Activated CD4-positive, alpha-beta memory T cell treated with anti-CD3 and anti-CD28 coated beads, Interleukin-2, amount 10 ng/mL, durations not matched to agents 7 days and 5 days (primary cell): ENCODE data around the gene SHISA6. TPM values are rescaled to one million over a fixed set of nuclear protein-coding genes. Genes with fewer than 3 reads are reported as not detected.

Experiments
- CTCF ChIA-PET: fragments of 350-600 bp; sonication (Branson Sonifier 250); formaldehyde crosslinking; loops from one replicate; lab custom pipeline; 2021; ENCODE audit warnings: antibody characterized with exemption, inconsistent platforms; lab: Charles Lee
- POLR2A ChIA-PET: fragments of 350-600 bp; sonication (Branson Sonifier 250); formaldehyde crosslinking; loops from one replicate; lab custom pipeline; 2021; ENCODE audit warnings: antibody characterized with exemption; lab: Charles Lee
- DNase-seq: peaks from one replicate; pipeline ENCODE4 v3.0.0-alpha.2; 2020
- H3K27ac Mint-ChIP-seq: one replicate; pipeline ENCODE4 v1.8.0; 2021; ENCODE audit warnings: mild to moderate bottlenecking, mixed read lengths
- H3K27me3 Mint-ChIP-seq: one replicate; pipeline ENCODE4 v1.8.0; 2021; ENCODE audit warnings: mixed read lengths
- H3K36me3 Mint-ChIP-seq: one replicate; pipeline ENCODE4 v1.8.0; 2021; ENCODE audit warnings: low read depth, mixed read lengths
- H3K4me1 Mint-ChIP-seq: one replicate; pipeline ENCODE4 v1.8.0; 2021; ENCODE audit warnings: mixed read lengths
- H3K4me3 Mint-ChIP-seq: one replicate; pipeline ENCODE4 v1.8.0; 2021; ENCODE audit warnings: mild to moderate bottlenecking, mixed read lengths
- H3K9me3 Mint-ChIP-seq: one replicate; pipeline ENCODE4 v1.8.0; 2021; ENCODE audit warnings: mixed read lengths
- total RNA-seq, 2 experiments: library from RNA; stranded (reverse); gene quantifications; one replicate each; pipeline ENCODE4 v1.2.3, GENCODE V29; 2021

The SHISA6 gene
- total RNA-seq, 2 experiments from 2014 or later: not detected

- POLR2A ChIA-PET: no interaction called here
- H3K27ac Mint-ChIP-seq: no peak overlapping the region
- no peaks in the 10 kb centered on the region for H3K4me1 Mint-ChIP-seq
Observed at GRCh38 chr17:11514565-11514964, 273.6 kb downstream of the SHISA6 start.

GRCh38 chr17:11514981-11515680 is 274.1 kb downstream of the SHISA6 start:
- no peaks in the 10 kb centered on the region for H3K9me3 Mint-ChIP-seq
- H3K27me3 Mint-ChIP-seq: no peaks in the 10 kb centered on the region
- H3K27ac Mint-ChIP-seq: no peak overlapping the region
- H3K36me3 Mint-ChIP-seq: no peaks in the 10 kb centered on the region
- ChIA-PET POLR2A (no interaction called here), CTCF (no interaction called here)
- DNase-seq: no peak
- no peaks in the 10 kb centered on the region for H3K4me1 Mint-ChIP-seq
- H3K4me3 Mint-ChIP-seq: no peak overlapping the region

More at GRCh38 chr17:11514565-11514964, 273.6 kb downstream of the SHISA6 start:
- CTCF ChIA-PET: no interaction called here
- no peaks in the 10 kb centered on the region for H3K36me3 Mint-ChIP-seq
- H3K9me3 Mint-ChIP-seq: no peaks in the 10 kb centered on the region
- DNase-seq: no peak
- no peaks in the 10 kb centered on the region for H3K27me3 Mint-ChIP-seq
- H3K4me3 Mint-ChIP-seq: no peak overlapping the region

GRCh38 chr17:11515901-11516300 is 274.9 kb downstream of the SHISA6 start:
- no peaks in the 10 kb centered on the region for H3K4me1 Mint-ChIP-seq
- no peak overlapping the region for H3K27ac Mint-ChIP-seq
- POLR2A ChIA-PET: no interaction called here
- H3K9me3 Mint-ChIP-seq: no peaks in the 10 kb centered on the region
- no peak overlapping the region for H3K4me3 Mint-ChIP-seq
- H3K27me3 Mint-ChIP-seq: no peaks in the 10 kb centered on the region
- CTCF ChIA-PET: no interaction called here
- no peak for DNase-seq
- no peaks in the 10 kb centered on the region for H3K36me3 Mint-ChIP-seq

- no peak overlapping the region for H3K27ac Mint-ChIP-seq
- CTCF ChIA-PET: no interaction called here
- H3K4me1 Mint-ChIP-seq: no peaks in the 10 kb centered on the region
- no peak for DNase-seq
- no peak overlapping the region for H3K4me3 Mint-ChIP-seq
- H3K27me3 Mint-ChIP-seq: no peaks in the 10 kb centered on the region
- no peaks in the 10 kb centered on the region for H3K36me3 Mint-ChIP-seq
- POLR2A ChIA-PET: no interaction called here
- peaks cover 23% of the 10 kb centered on the region for H3K9me3 Mint-ChIP-seq
Observed at GRCh38 chr17:11535231-11535630, 294.2 kb downstream of the SHISA6 start.

- H3K9me3 Mint-ChIP-seq: peaks cover 21% of the 10 kb centered on the region
- no peaks in the 10 kb centered on the region for H3K27me3 Mint-ChIP-seq
- no peaks in the 10 kb centered on the region for H3K36me3 Mint-ChIP-seq
- no peaks in the 10 kb centered on the region for H3K4me1 Mint-ChIP-seq
- H3K4me3 Mint-ChIP-seq: no peak overlapping the region
- POLR2A ChIA-PET: no interaction called here
- CTCF ChIA-PET: no interaction called here
- H3K27ac Mint-ChIP-seq: no peak overlapping the region
- no peak for DNase-seq
Observed at GRCh38 chr17:11538366-11538765, 297.4 kb downstream of the SHISA6 start.

GRCh38 chr17:11539637-11540036 is 298.6 kb downstream of the SHISA6 start:
- ChIA-PET CTCF (no interaction called here), POLR2A (no interaction called here)
- no peak overlapping the region for H3K4me3 Mint-ChIP-seq

GRCh38 chr17:11545002-11545401 is 304.0 kb downstream of the SHISA6 start:
- no peaks in the 10 kb centered on the region for H3K27me3 Mint-ChIP-seq
- ChIA-PET POLR2A (no interaction called here), CTCF (no interaction called here)
- no peak for DNase-seq
- peaks cover 8% of the 10 kb centered on the region for H3K9me3 Mint-ChIP-seq
- no peak overlapping the region for H3K27ac Mint-ChIP-seq
- no peaks in the 10 kb centered on the region for H3K36me3 Mint-ChIP-seq
- H3K4me1 Mint-ChIP-seq: no peaks in the 10 kb centered on the region
- H3K4me3 Mint-ChIP-seq: no peak overlapping the region

More at GRCh38 chr17:11539637-11540036, 298.6 kb downstream of the SHISA6 start:
- H3K36me3 Mint-ChIP-seq: no peaks in the 10 kb centered on the region
- H3K9me3 Mint-ChIP-seq: peaks cover 18% of the 10 kb centered on the region
- H3K27me3 Mint-ChIP-seq: no peaks in the 10 kb centered on the region
- DNase-seq: no peak
- H3K4me1 Mint-ChIP-seq: no peaks in the 10 kb centered on the region
- H3K27ac Mint-ChIP-seq: no peak overlapping the region

GRCh38 chr17:11545696-11546095 is 304.7 kb downstream of the SHISA6 start:
- DNase-seq: no peak
- H3K27me3 Mint-ChIP-seq: no peaks in the 10 kb centered on the region
- ChIA-PET CTCF (no interaction called here), POLR2A (no interaction called here)
- H3K27ac Mint-ChIP-seq: no peak overlapping the region
- peaks cover 7% of the 10 kb centered on the region for H3K9me3 Mint-ChIP-seq
- H3K4me1 Mint-ChIP-seq: no peaks in the 10 kb centered on the region
- H3K4me3 Mint-ChIP-seq: no peak overlapping the region
- no peaks in the 10 kb centered on the region for H3K36me3 Mint-ChIP-seq

GRCh38 chr17:11547853-11548252 is 306.8 kb downstream of the SHISA6 start:
- H3K4me1 Mint-ChIP-seq: no peaks in the 10 kb centered on the region
- no peak overlapping the region for H3K27ac Mint-ChIP-seq
- no peaks in the 10 kb centered on the region for H3K27me3 Mint-ChIP-seq
- ChIA-PET POLR2A (no interaction called here), CTCF (no interaction called here)
- no peaks in the 10 kb centered on the region for H3K36me3 Mint-ChIP-seq
- DNase-seq: no peak
- peaks cover 7% of the 10 kb centered on the region for H3K9me3 Mint-ChIP-seq
- H3K4me3 Mint-ChIP-seq: no peak overlapping the region

- DNase-seq: no peak
- peaks cover 7% of the 10 kb centered on the region for H3K9me3 Mint-ChIP-seq
- no peak overlapping the region for H3K27ac Mint-ChIP-seq
- H3K36me3 Mint-ChIP-seq: no peaks in the 10 kb centered on the region
- CTCF ChIA-PET: no interaction called here
- no peaks in the 10 kb centered on the region for H3K27me3 Mint-ChIP-seq
- H3K4me3 Mint-ChIP-seq: no peak overlapping the region
- no peaks in the 10 kb centered on the region for H3K4me1 Mint-ChIP-seq
- POLR2A ChIA-PET: no interaction called here
Observed at GRCh38 chr17:11548398-11548797, 307.4 kb downstream of the SHISA6 start.

GRCh38 chr17:11550431-11550830 is 309.4 kb downstream of the SHISA6 start:
- H3K27ac Mint-ChIP-seq: no peak overlapping the region
- ChIA-PET POLR2A (no interaction called here), CTCF (no interaction called here)
- H3K36me3 Mint-ChIP-seq: no peaks in the 10 kb centered on the region
- DNase-seq: no peak
- H3K27me3 Mint-ChIP-seq: no peaks in the 10 kb centered on the region
- peaks cover 5% of the 10 kb centered on the region for H3K9me3 Mint-ChIP-seq
- H3K4me3 Mint-ChIP-seq: no peak overlapping the region
- H3K4me1 Mint-ChIP-seq: no peaks in the 10 kb centered on the region

- ChIA-PET CTCF (no interaction called here), POLR2A (no interaction called here)
- no peaks in the 10 kb centered on the region for H3K36me3 Mint-ChIP-seq
- H3K9me3 Mint-ChIP-seq: peaks cover 9% of the 10 kb centered on the region
- no peak overlapping the region for H3K4me3 Mint-ChIP-seq
- H3K27ac Mint-ChIP-seq: no peak overlapping the region
- no peaks in the 10 kb centered on the region for H3K4me1 Mint-ChIP-seq
- DNase-seq: no peak
- H3K27me3 Mint-ChIP-seq: no peaks in the 10 kb centered on the region
Observed at GRCh38 chr17:11551442-11551841, 310.4 kb downstream of the SHISA6 start.

GRCh38 chr17:11553135-11553534 is 312.1 kb downstream of the SHISA6 start:
- POLR2A ChIA-PET: no interaction called here
- Mint-ChIP-seq H3K27ac (no peak overlapping the region), H3K36me3 (no peaks in the 10 kb centered on the region), H3K4me1 (no peaks in the 10 kb centered on the region), H3K27me3 (no peaks in the 10 kb centered on the region), H3K9me3 (peaks cover 11% of the 10 kb centered on the region), H3K4me3 (no peak overlapping the region)
- CTCF ChIA-PET: no interaction called here
- no peak for DNase-seq

- no peak for DNase-seq
- H3K27me3 Mint-ChIP-seq: no peaks in the 10 kb centered on the region
- ChIA-PET CTCF (no interaction called here), POLR2A (no interaction called here)
- H3K27ac Mint-ChIP-seq: no peak overlapping the region
- no peak overlapping the region for H3K4me3 Mint-ChIP-seq
- H3K9me3 Mint-ChIP-seq: peaks cover 11% of the 10 kb centered on the region
- H3K4me1 Mint-ChIP-seq: no peaks in the 10 kb centered on the region
- H3K36me3 Mint-ChIP-seq: no peaks in the 10 kb centered on the region
Observed at GRCh38 chr17:11554042-11554441, 313.0 kb downstream of the SHISA6 start.
